ENCODE measurements around the gene NOS2.

DNA sequence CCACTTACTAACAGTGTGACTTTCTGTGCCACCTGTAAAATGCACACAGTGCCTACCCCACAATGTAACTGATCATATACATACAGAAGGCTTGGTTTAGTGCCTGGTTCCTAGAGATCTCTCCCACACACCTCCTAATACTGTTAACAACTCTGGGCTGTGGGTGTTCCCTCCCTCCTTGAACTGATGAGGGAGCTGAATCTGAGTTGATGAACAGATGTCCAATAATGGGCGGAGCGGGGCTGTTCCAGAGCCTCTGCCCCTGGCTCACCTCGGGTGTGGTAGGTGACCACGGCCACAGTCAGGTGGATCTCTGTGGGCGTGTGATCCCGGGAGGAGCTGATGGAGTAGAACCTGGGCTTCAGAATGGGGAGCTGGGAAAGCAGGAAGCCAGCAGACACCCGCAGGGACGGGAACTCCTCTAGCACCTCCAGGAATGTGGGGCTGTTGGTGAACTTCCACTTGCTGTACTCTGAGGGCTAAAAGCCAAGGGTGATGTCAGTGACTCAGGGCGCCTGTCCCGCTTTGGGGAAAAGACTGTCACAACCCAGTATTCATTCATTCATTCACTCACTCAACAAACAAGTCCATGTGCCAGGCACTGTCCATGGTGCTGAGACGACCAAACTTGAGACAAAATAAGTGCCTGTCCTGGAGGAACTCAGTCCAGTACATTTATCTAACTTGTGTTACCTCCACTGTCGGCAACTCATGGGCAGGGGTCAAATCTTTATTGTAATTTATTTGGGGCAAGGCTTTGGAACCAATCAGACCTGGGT is 37.6 kb downstream of the NOS2 start:
- TF ChIP-seq, protein P1, sequence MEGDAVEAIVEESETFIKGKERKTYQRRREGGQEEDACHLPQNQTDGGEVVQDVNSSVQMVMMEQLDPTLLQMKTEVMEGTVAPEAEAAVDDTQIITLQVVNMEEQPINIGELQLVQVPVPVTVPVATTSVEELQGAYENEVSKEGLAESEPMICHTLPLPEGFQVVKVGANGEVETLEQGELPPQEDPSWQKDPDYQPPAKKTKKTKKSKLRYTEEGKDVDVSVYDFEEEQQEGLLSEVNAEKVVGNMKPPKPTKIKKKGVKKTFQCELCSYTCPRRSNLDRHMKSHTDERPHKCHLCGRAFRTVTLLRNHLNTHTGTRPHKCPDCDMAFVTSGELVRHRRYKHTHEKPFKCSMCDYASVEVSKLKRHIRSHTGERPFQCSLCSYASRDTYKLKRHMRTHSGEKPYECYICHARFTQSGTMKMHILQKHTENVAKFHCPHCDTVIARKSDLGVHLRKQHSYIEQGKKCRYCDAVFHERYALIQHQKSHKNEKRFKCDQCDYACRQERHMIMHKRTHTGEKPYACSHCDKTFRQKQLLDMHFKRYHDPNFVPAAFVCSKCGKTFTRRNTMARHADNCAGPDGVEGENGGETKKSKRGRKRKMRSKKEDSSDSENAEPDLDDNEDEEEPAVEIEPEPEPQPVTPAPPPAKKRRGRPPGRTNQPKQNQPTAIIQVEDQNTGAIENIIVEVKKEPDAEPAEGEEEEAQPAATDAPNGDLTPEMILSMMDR (IDR thresholded peaks at IDR 0.05), result no peak
- TF ChIP-seq JAZF1 (CRISPR knock-in tag; IDR thresholded peaks at IDR 0.05), result no peak
- TF ChIP-seq, protein P2, sequence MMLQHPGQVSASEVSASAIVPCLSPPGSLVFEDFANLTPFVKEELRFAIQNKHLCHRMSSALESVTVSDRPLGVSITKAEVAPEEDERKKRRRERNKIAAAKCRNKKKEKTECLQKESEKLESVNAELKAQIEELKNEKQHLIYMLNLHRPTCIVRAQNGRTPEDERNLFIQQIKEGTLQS (CRISPR knock-in tag; conservative IDR thresholded peaks at IDR 0.05), result no peak
- TF ChIP-seq SP1 (CRISPR knock-in tag; conservative IDR thresholded peaks at IDR 0.05), result no peak
- TF ChIP-seq NR3C1 (CRISPR knock-in tag; conservative IDR thresholded peaks at IDR 0.05; ENCODE audit: low read depth), result no peak
- TF ChIP-seq, protein P3, sequence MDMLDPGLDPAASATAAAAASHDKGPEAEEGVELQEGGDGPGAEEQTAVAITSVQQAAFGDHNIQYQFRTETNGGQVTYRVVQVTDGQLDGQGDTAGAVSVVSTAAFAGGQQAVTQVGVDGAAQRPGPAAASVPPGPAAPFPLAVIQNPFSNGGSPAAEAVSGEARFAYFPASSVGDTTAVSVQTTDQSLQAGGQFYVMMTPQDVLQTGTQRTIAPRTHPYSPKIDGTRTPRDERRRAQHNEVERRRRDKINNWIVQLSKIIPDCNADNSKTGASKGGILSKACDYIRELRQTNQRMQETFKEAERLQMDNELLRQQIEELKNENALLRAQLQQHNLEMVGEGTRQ (CRISPR knock-in tag; IDR thresholded peaks at IDR 0.05), result no peak
- no peak for TF ChIP-seq TP53 (CRISPR knock-in tag; IDR thresholded peaks at IDR 0.05)
- TF ChIP-seq ETV6 (CRISPR knock-in tag; IDR thresholded peaks at IDR 0.05), result no peak
- TF ChIP-seq ZNF121 (CRISPR knock-in tag; IDR thresholded peaks at IDR 0.05), result no peak
- no peak for TF ChIP-seq ZNF416 (CRISPR knock-in tag; IDR thresholded peaks at IDR 0.05)
- no peak for TF ChIP-seq IRF2 (CRISPR knock-in tag; IDR thresholded peaks at IDR 0.05; ENCODE audit: borderline replicate concordance, low read depth)
- TF ChIP-seq, protein P4, sequence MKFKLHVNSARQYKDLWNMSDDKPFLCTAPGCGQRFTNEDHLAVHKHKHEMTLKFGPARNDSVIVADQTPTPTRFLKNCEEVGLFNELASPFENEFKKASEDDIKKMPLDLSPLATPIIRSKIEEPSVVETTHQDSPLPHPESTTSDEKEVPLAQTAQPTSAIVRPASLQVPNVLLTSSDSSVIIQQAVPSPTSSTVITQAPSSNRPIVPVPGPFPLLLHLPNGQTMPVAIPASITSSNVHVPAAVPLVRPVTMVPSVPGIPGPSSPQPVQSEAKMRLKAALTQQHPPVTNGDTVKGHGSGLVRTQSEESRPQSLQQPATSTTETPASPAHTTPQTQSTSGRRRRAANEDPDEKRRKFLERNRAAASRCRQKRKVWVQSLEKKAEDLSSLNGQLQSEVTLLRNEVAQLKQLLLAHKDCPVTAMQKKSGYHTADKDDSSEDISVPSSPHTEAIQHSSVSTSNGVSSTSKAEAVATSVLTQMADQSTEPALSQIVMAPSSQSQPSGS (CRISPR knock-in tag; IDR thresholded peaks at IDR 0.05; ENCODE audit: borderline replicate concordance, low read depth), result no peak
- no peak for TF ChIP-seq NFE2L1 (CRISPR knock-in tag; IDR thresholded peaks at IDR 0.05)
- TF ChIP-seq, protein P5, sequence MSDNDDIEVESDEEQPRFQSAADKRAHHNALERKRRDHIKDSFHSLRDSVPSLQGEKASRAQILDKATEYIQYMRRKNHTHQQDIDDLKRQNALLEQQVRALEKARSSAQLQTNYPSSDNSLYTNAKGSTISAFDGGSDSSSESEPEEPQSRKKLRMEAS (CRISPR knock-in tag; IDR thresholded peaks at IDR 0.05), result peak; percentile 46; the same call in 1 of the 2 replicates

Measured in WTC11 (cell line).